ENCODE measurements around the gene LSAMP. TPM values are rescaled to one million over a fixed set of nuclear protein-coding genes. Genes with fewer than 3 reads are reported as not detected.

LSAMP gene
- total RNA-seq, 2 donors from 2014 or later: 1.9 to 5.4 TPM

- TF ChIP-seq CTCF (IDR thresholded peaks at IDR 0.05): no peak
- no peak overlapping the region for H3K4me3 ChIP-seq
- no peaks in the 10 kb centered on the region for H3K36me3 ChIP-seq
- no peaks in the 10 kb centered on the region for H3K27me3 ChIP-seq (replicated peaks; ENCODE audit: insufficient read depth)
- ATAC-seq (ENCODE audit: insufficient number of reproducible peaks, low FRiP score, low read depth) (no peak), DNase-seq (ENCODE audit: low spot score) (no peak)
- no peaks in the 10 kb centered on the region for H3K9me3 ChIP-seq
- H3K27ac ChIP-seq: no peak overlapping the region
- H3K4me1 ChIP-seq (ENCODE audit: control insufficient read depth in 1 of 2, low read depth in 2 of 2): no peaks in the 10 kb centered on the region
Measured at GRCh38 chr3:116241677-116242076, 203.6 kb downstream of the LSAMP start.

GRCh38 chr3:116240261-116240660 is 205.0 kb downstream of the LSAMP start:
- Histone ChIP-seq H3K27me3 (replicated peaks; ENCODE audit: insufficient read depth) (no peaks in the 10 kb centered on the region), H3K4me1 (ENCODE audit: control insufficient read depth in 1 of 2, low read depth in 2 of 2) (no peaks in the 10 kb centered on the region), H3K27ac (no peak overlapping the region), H3K9me3 (no peaks in the 10 kb centered on the region), H3K4me3 (no peak overlapping the region), H3K36me3 (no peaks in the 10 kb centered on the region)
- TF ChIP-seq CTCF (IDR thresholded peaks at IDR 0.05): no peak
- DNase-seq (ENCODE audit: low spot score) (no peak), ATAC-seq (ENCODE audit: insufficient number of reproducible peaks, low FRiP score, low read depth) (no peak)

GRCh38 chr3:116238846-116239565 is 206.3 kb downstream of the LSAMP start:
- no peak overlapping the region for H3K4me3 ChIP-seq
- no peak for TF ChIP-seq CTCF (IDR thresholded peaks at IDR 0.05)

GRCh38 chr3:116233711-116234357 is 211.5 kb downstream of the LSAMP start:
- H3K36me3 ChIP-seq: no peaks in the 10 kb centered on the region
- H3K27me3 ChIP-seq (replicated peaks; ENCODE audit: insufficient read depth): no peaks in the 10 kb centered on the region
- DNase-seq (ENCODE audit: low spot score) (no peak), ATAC-seq (ENCODE audit: insufficient number of reproducible peaks, low FRiP score, low read depth) (no peak)
- H3K27ac ChIP-seq: no peak overlapping the region
- H3K4me3 ChIP-seq: no peak overlapping the region
- no peaks in the 10 kb centered on the region for H3K4me1 ChIP-seq (ENCODE audit: control insufficient read depth in 1 of 2, low read depth in 2 of 2)
- no peaks in the 10 kb centered on the region for H3K9me3 ChIP-seq
- no peak for TF ChIP-seq CTCF (IDR thresholded peaks at IDR 0.05)

More at GRCh38 chr3:116238846-116239565, 206.3 kb downstream of the LSAMP start:
- Histone ChIP-seq H3K27me3 (replicated peaks; ENCODE audit: insufficient read depth) (no peaks in the 10 kb centered on the region), H3K9me3 (no peaks in the 10 kb centered on the region), H3K36me3 (no peaks in the 10 kb centered on the region), H3K27ac (no peak overlapping the region), H3K4me1 (ENCODE audit: control insufficient read depth in 1 of 2, low read depth in 2 of 2) (no peaks in the 10 kb centered on the region)
- DNase-seq (ENCODE audit: low spot score) (no peak), ATAC-seq (ENCODE audit: insufficient number of reproducible peaks, low FRiP score, low read depth) (no peak)

- no peak overlapping the region for H3K4me3 ChIP-seq
- H3K27ac ChIP-seq: no peak overlapping the region
- no peak for ATAC-seq (ENCODE audit: insufficient number of reproducible peaks, low FRiP score, low read depth)
- no peaks in the 10 kb centered on the region for H3K27me3 ChIP-seq (replicated peaks; ENCODE audit: insufficient read depth)
- H3K4me1 ChIP-seq (ENCODE audit: control insufficient read depth in 1 of 2, low read depth in 2 of 2): no peaks in the 10 kb centered on the region
- no peak for TF ChIP-seq CTCF (IDR thresholded peaks at IDR 0.05)
- H3K9me3 ChIP-seq: no peaks in the 10 kb centered on the region
- H3K36me3 ChIP-seq: no peaks in the 10 kb centered on the region
- DNase-seq (ENCODE audit: low spot score): no peak
Measured at GRCh38 chr3:116230431-116231020, 214.8 kb downstream of the LSAMP start.
